Jurkat, Clone E6-1 (cell line): ENCODE results near the gene INSC.

Source experiments
- DNase-seq: peaks from one replicate; pipeline ENCODE4 v3.0.0-alpha.2; 2011; ENCODE audit warnings: low read depth, low spot score
- H3K4me3 ChIP-seq: 2 replicates; pipeline ENCODE4 v1.5.1; 2011; ENCODE audit warnings: mild to moderate bottlenecking, low read length, control low read depth, moderate library complexity

INSC gene

GRCh38 chr11:15106201-15106965 is 8.3 kb upstream of the INSC start:
- DNase-seq = no peak
- H3K4me3 ChIP-seq = no peak overlapping the region

DNA sequence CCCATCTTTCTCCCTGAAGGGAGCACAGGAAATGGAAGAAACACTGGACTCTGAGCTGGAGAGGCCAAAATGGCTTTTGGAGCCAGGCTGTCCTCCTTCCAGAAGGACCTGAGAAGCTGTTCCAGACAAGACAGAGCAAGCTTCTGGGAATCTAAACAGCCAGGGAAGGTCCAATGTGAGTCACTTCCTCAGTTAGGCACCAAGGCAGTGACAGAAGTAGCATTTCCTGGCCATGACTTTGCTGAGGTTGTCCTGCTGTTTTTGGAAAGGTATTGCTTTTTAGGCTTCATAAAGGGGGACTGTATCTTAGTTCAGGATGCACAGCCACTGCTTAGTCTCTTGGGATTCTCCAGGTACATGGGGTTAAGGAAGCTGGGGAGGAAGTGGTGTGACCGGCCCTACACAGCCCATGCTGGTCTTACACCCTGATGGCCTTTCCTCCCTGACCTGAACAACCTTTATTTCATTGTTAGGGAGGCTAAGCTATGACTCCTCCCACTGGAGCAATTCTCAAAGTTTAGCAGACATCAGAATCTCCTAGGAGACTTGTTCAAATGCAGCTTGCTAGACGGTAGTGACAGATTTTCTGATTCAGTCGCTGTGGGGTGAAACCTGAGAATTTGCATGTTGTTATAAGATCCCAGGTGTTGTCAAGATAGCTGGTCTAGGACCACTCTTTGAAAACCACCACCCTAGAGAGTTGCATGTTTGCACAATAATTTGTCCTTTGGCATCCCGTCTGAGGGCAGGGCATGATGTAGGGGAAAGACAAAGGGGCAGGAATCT is 6.8 kb upstream of the INSC start:
- no peak overlapping the region for H3K4me3 ChIP-seq

GRCh38 chr11:15108592-15109130 is 6.1 kb upstream of the INSC start:
- DNase-seq = no peak
- H3K4me3 ChIP-seq = no peak overlapping the region

More for the DNA sequence above, 6.8 kb upstream of the INSC start:
- no peak for DNase-seq

GRCh38 chr11:15109602-15110001 is 5.1 kb upstream of the INSC start:
- H3K4me3 ChIP-seq = no peak overlapping the region
- DNase-seq = no peak

DNA sequence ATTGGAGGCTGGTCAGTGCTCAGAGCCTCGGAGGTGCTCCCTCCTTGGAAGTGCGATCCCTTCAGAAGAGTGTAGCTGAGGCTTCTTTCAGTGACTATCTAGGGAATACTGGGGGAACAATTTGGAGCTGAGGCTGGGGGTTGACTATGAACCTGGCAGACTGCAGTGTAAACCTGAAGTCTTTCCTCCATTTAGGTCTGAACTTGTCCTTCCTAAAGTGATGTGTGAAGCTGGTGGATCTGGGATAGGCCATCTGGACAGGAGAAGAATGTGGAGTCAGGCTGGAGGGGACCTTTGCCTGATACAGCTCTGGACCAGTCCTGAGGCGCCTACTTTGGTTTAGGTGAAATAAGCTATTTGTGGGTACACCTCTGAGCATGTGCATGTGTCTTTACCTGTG is 3.5 kb upstream of the INSC start:
- no peak overlapping the region for H3K4me3 ChIP-seq

GRCh38 chr11:15112131-15112541 is 2.6 kb upstream of the INSC start:
- no peak for DNase-seq
- no peak overlapping the region for H3K4me3 ChIP-seq

More for the DNA sequence above, 3.5 kb upstream of the INSC start:
- DNase-seq = no peak

DNA sequence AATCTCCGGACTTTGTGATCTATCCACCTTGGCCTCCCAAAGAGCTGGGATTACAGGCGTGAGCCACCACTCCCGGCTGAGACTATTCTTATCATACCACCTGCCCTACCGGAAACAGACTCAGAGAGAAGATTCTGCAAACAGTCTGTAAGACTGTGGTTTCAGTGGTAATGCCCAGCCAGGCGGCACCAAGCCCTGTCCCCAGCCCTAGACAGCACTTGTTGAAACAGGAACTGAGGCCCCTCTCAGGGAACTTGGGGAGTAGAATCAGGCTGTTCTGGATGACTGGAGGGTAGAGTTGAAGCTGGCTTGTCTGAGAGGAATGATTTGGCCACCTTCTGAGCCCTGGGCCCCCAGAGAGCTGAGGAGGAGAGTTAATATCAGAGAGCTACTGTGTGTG is 1.3 kb upstream of the INSC start:
- H3K4me3 ChIP-seq = no peak overlapping the region

DNA sequence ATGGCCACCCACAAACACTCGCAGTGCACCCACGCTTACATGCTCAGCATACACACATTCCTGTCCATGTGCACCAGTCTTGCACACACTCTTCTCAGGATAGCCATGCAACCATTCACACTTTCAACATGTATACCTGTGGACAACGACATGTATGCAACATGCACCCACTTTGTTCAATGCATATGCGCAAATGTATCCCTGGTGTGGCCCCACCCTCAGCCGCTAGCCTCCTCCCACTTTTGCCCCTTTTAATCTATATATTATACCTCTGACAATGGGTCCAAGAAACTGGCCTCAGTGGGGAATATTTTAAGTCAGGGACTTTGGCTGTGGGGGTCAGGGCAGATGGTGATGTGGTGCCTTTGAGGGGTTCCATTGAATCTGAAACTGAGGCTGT is 963 bp downstream of the INSC start:
- no peak for DNase-seq
- H3K4me3 ChIP-seq = no peak overlapping the region

More for the DNA sequence above, 1.3 kb upstream of the INSC start:
- DNase-seq = peak; percentile 82

DNA sequence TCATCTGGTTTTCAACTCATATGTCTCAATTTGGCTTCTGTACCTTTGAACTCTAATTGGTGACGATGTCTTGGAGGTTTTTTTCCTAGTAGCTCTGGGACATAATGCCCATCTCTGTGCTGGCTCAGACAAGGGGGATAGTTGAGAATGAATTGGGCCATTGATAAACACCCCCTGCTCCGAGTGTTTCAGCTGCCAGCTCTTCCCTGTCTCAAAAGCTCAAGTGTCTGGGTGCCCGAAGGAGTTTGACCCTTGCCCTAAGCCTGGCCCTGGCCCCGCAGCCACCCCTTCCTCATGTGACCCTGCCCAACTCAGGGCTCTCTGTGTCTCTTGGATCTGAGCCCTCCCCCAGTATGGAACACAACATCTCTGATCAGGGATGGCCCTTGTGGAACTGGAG is 3.0 kb downstream of the INSC start:
- DNase-seq = no peak
- H3K4me3 ChIP-seq = no peak overlapping the region

- H3K4me3 ChIP-seq = no peak overlapping the region
- DNase-seq = no peak
Observed at GRCh38 chr11:15118431-15118830, 3.7 kb downstream of the INSC start.

- no peak overlapping the region for H3K4me3 ChIP-seq
- no peak for DNase-seq
Observed at GRCh38 chr11:15119352-15119751, 4.6 kb downstream of the INSC start.

GRCh38 chr11:15119826-15120225 is 5.1 kb downstream of the INSC start:
- no peak overlapping the region for H3K4me3 ChIP-seq
- DNase-seq = no peak

- DNase-seq = no peak
- H3K4me3 ChIP-seq = no peak overlapping the region
Observed at GRCh38 chr11:15123849-15124248, 9.1 kb downstream of the INSC start.

- no peak for DNase-seq
- no peak overlapping the region for H3K4me3 ChIP-seq
Observed at GRCh38 chr11:15124528-15124927, 9.8 kb downstream of the INSC start.

DNA sequence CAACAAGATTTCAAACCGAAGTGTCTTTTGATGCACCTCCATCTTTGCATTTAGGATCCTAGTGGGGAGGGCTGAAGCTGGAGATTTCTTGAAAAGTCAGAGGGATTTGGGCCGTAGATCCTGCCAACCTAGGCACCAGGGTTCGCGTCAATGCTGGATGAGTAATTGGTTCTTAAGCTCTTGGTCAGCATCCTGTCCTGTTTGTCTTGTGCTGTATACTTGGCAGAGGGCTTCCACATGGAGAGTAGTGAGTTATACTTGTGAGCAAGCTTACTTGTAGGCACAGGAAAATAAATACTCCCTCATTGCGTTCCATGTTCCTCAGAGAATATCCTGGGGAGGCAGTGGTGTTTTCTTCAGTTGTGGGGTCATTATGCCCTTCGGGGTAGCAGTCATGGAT is 12.6 kb downstream of the INSC start:
- DNase-seq = no peak

GRCh38 chr11:15128621-15129020 is 13.9 kb downstream of the INSC start:
- no peak overlapping the region for H3K4me3 ChIP-seq
- DNase-seq = no peak

More for the DNA sequence above, 12.6 kb downstream of the INSC start:
- no peak overlapping the region for H3K4me3 ChIP-seq

DNA sequence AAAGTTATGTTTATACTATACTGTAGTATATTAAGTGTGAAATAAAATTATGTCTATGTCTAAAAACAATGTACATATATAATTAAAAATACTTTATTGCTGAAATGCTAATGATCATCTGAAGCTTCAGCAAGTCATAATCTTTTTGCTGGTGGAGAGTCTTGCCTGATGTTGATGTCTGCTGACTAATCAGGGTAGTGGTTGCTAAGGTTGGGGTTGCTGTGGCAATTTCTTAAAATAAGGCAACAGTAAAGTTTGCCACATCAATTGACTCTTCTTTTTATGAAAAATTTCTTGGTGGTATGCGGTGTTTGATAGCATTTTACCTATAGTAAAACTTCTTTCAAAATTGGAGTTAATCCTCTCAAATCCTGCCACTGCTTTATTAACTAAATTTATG is 21.4 kb downstream of the INSC start:
- H3K4me3 ChIP-seq = no peak overlapping the region
- peak; percentile 23 for DNase-seq

- DNase-seq = no peak
- no peak overlapping the region for H3K4me3 ChIP-seq
Observed at GRCh38 chr11:15139096-15139770, 24.5 kb downstream of the INSC start.

DNA sequence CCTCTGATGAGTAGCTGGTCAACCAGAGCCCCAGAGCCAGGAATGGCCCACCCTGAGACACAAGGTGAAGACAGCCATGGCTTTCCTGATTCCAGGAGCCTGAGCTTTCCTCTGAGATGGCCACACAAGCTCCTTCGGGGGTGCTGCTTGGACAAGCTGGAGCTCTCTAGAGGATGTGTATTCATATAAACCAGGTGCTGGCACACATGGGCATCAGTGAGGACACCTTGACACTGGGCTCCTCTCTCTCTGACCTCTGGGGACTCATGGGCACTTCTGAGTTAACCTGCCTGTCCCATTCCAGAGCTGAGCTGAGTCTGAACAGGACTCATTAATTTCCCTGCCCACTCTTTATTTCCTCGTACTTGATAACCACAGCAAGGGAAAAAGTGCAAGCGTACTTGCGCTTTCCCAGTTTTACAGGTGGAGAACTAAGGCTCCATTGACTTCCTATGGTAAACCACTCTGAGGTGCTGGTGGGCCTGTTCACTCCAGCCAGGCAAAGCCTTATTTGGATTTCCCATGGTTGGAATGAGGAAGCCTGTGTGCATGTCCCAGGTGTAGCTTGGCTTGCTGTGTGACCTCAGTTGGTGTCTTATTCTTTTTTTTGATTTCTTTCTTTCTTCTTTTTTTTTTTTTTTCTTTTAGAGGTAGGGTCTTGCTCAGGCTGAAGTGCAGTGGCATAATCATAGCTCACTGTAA is 25.4 kb downstream of the INSC start:
- DNase-seq = no peak
- no peak overlapping the region for H3K4me3 ChIP-seq
